Adipocyte (in vitro differentiated cells): ENCODE measurements around the gene ZBTB20.

Experiments
- DNase-seq: peaks from one replicate; pipeline ENCODE4 v3.0.0-alpha.2; 2015; ENCODE audit warnings: low read depth
- H3K27me3 ChIP-seq: replicated peaks from 2 replicates; pipeline ENCODE4 v1.7.0; 2013; ENCODE audit warnings: mild to moderate bottlenecking, low read length, moderate library complexity; ENCODE audit not compliant: control insufficient read depth, insufficient read depth
- H3K36me3 ChIP-seq: 2 replicates; pipeline ENCODE4 v1.7.0; 2013; ENCODE audit warnings: low read length, mild to moderate bottlenecking, moderate library complexity; ENCODE audit not compliant: control insufficient read depth, insufficient read depth, severe bottlenecking
- H3K4me1 ChIP-seq: 2 replicates; pipeline ENCODE4 v1.7.0; 2013; ENCODE audit warnings: mild to moderate bottlenecking, low read length, moderate library complexity; ENCODE audit not compliant: control insufficient read depth, insufficient read depth
- H3K4me3 ChIP-seq: 2 replicates; pipeline ENCODE4 v1.7.0; 2013; ENCODE audit warnings: mild to moderate bottlenecking, low read length, moderate library complexity
- H3K9ac ChIP-seq: 2 replicates; pipeline ENCODE4 v1.7.0; 2013; ENCODE audit warnings: mild to moderate bottlenecking, low read length, moderate library complexity
- H3K9me3 ChIP-seq: 2 replicates; pipeline ENCODE4 v1.7.0; 2013; ENCODE audit warnings: mild to moderate bottlenecking, low read length, moderate library complexity; ENCODE audit not compliant: control insufficient read depth

The ZBTB20 gene

GRCh38 chr3:115085197-115085865, 61.8 kb downstream of the ZBTB20 start:
- peak overlapping the region; percentile 59 for H3K4me3 ChIP-seq
- H3K36me3 ChIP-seq = no peaks in the 10 kb centered on the region
- no peaks in the 10 kb centered on the region for H3K9me3 ChIP-seq
- peak overlapping the region; percentile 45 for H3K9ac ChIP-seq
- DNase-seq = no peak
- H3K4me1 ChIP-seq = peaks cover 23% of the 10 kb centered on the region
- no peaks in the 10 kb centered on the region for H3K27me3 ChIP-seq

DNA sequence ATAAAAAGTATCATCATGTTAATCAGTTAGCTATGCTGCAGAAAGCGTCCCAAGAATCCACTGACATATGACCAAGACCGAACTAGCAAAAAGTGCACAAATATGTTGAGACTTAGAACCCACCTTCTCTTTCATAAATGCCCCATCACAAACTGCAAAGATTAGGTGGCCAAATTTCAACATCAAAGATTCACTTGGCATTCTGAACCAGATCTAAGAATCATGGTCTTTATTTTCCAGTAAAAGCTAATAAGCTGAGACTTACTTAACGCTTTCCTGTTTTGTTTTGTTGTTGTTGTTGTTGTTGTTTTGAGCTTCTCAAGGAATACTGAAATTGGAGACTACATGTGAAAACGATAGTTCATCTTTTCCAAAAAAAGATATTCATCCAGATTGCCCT, 62.4 kb downstream of the ZBTB20 start:
- peak overlapping the region; percentile 59 for H3K4me3 ChIP-seq
- H3K36me3 ChIP-seq = no peaks in the 10 kb centered on the region
- no peaks in the 10 kb centered on the region for H3K27me3 ChIP-seq
- H3K4me1 ChIP-seq = peaks cover 23% of the 10 kb centered on the region
- H3K9me3 ChIP-seq = no peaks in the 10 kb centered on the region
- DNase-seq = no peak
- peak overlapping the region; percentile 45 for H3K9ac ChIP-seq

DNA sequence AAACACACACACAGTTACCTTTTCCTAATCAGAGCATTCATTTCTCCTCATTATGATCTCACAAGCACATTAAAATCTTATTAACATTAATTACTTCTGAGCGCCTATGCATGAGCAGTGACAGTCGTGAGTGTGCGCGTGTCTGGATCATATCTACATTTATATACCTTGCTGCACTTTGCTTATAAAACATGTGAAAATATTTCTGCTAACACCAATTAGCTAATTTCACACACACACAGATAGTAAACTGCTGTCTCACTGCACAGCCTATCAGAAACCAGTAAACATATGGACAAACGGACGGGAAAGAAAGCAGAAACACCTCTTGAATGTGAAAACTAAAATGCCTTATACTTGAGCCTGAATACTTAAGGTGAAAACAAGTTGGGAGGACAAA, 64.8 kb downstream of the ZBTB20 start:
- Histone ChIP-seq H3K36me3 (no peaks in the 10 kb centered on the region), H3K9ac (no peak overlapping the region), H3K4me3 (no peak overlapping the region), H3K4me1 (peaks cover 23% of the 10 kb centered on the region), H3K9me3 (no peaks in the 10 kb centered on the region), H3K27me3 (no peaks in the 10 kb centered on the region)
- DNase-seq = no peak

GRCh38 chr3:115081444-115081843, 65.6 kb downstream of the ZBTB20 start:
- no peaks in the 10 kb centered on the region for H3K9me3 ChIP-seq
- no peaks in the 10 kb centered on the region for H3K27me3 ChIP-seq
- H3K4me1 ChIP-seq = peaks cover 17% of the 10 kb centered on the region

GRCh38 chr3:115077501-115078250, 69.4 kb downstream of the ZBTB20 start:
- Histone ChIP-seq H3K9ac (no peak overlapping the region), H3K27me3 (no peaks in the 10 kb centered on the region), H3K36me3 (no peaks in the 10 kb centered on the region), H3K9me3 (no peaks in the 10 kb centered on the region), H3K4me1 (peaks cover 6% of the 10 kb centered on the region), H3K4me3 (no peak overlapping the region)
- no peak for DNase-seq

More at GRCh38 chr3:115081444-115081843, 65.6 kb downstream of the ZBTB20 start:
- H3K36me3 ChIP-seq = no peaks in the 10 kb centered on the region
- no peak for DNase-seq
- no peak overlapping the region for H3K4me3 ChIP-seq
- no peak overlapping the region for H3K9ac ChIP-seq

DNA sequence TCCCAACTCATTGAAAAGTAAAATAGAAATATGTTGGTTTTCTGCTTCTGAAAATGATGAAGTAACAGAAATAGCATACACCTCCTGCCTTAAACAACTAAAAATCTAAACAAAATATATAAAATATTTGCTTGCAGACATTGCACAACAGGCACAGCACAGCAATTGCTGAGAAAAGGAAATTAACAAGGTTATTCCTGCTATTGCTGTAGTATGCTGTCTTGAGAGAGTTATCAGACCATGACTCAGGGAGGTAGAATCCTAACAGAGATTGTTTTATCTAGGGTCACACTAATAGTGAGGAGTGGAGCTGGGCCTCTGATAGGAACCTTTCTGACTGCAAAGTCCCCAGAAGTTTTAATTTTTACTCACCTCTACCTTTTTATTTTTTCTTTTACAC, 72.6 kb downstream of the ZBTB20 start:
- Histone ChIP-seq H3K9me3 (no peaks in the 10 kb centered on the region), H3K36me3 (no peaks in the 10 kb centered on the region)
- DNase-seq = peak; percentile 58

GRCh38 chr3:115072265-115073021, 74.6 kb downstream of the ZBTB20 start:
- H3K27me3 ChIP-seq = no peaks in the 10 kb centered on the region
- no peaks in the 10 kb centered on the region for H3K36me3 ChIP-seq
- H3K4me3 ChIP-seq = peak overlapping the region; percentile 59
- H3K9ac ChIP-seq = no peak overlapping the region
- H3K9me3 ChIP-seq = no peaks in the 10 kb centered on the region
- DNase-seq = no peak
- H3K4me1 ChIP-seq = peaks cover 21% of the 10 kb centered on the region

More for the DNA sequence above, 72.6 kb downstream of the ZBTB20 start:
- H3K27me3 ChIP-seq = no peaks in the 10 kb centered on the region
- H3K4me1 ChIP-seq = peaks cover 21% of the 10 kb centered on the region
- H3K4me3 ChIP-seq = no peak overlapping the region
- no peak overlapping the region for H3K9ac ChIP-seq

- Histone ChIP-seq H3K27me3 (no peaks in the 10 kb centered on the region), H3K4me3 (peak overlapping the region; percentile 59)
- DNase-seq = peak; percentile 64
Measured at GRCh38 chr3:115071601-115072000, 75.5 kb downstream of the ZBTB20 start.

GRCh38 chr3:115071166-115071565, 75.9 kb downstream of the ZBTB20 start:
- no peak for DNase-seq
- Histone ChIP-seq H3K9me3 (no peaks in the 10 kb centered on the region), H3K4me3 (peak overlapping the region; percentile 59), H3K36me3 (no peaks in the 10 kb centered on the region), H3K27me3 (no peaks in the 10 kb centered on the region), H3K9ac (peak overlapping the region; percentile 16), H3K4me1 (peaks cover 21% of the 10 kb centered on the region)

More at GRCh38 chr3:115071601-115072000, 75.5 kb downstream of the ZBTB20 start:
- Histone ChIP-seq H3K36me3 (no peaks in the 10 kb centered on the region), H3K9me3 (no peaks in the 10 kb centered on the region), H3K9ac (peak overlapping the region; percentile 16), H3K4me1 (peaks cover 21% of the 10 kb centered on the region)

GRCh38 chr3:115068799-115069198, 78.3 kb downstream of the ZBTB20 start:
- no peak overlapping the region for H3K9ac ChIP-seq
- H3K4me3 ChIP-seq = no peak overlapping the region
- H3K9me3 ChIP-seq = no peaks in the 10 kb centered on the region
- DNase-seq = no peak
- H3K27me3 ChIP-seq = no peaks in the 10 kb centered on the region
- no peaks in the 10 kb centered on the region for H3K36me3 ChIP-seq
- H3K4me1 ChIP-seq = peaks cover 21% of the 10 kb centered on the region

- DNase-seq = peak; percentile 44
- Histone ChIP-seq H3K36me3 (no peaks in the 10 kb centered on the region), H3K9ac (no peak overlapping the region), H3K4me3 (no peak overlapping the region), H3K9me3 (no peaks in the 10 kb centered on the region), H3K27me3 (no peaks in the 10 kb centered on the region), H3K4me1 (peaks cover 11% of the 10 kb centered on the region)
Measured at GRCh38 chr3:115062412-115062956, 84.6 kb downstream of the ZBTB20 start.
